NCI-H2196 (cell line): ENCODE measurements around the gene SESN2.

Source experiments
- DNase-seq: peaks from one replicate; lab custom pipeline; 2025; ENCODE audit not compliant: unreplicated experiment; lab: John Stamatoyannopoulos, UW

The SESN2 gene

GRCh38 chr1:28249013-28249865 is 10.1 kb upstream of the SESN2 start:
- DNase-seq = peak; percentile 55

DNA sequence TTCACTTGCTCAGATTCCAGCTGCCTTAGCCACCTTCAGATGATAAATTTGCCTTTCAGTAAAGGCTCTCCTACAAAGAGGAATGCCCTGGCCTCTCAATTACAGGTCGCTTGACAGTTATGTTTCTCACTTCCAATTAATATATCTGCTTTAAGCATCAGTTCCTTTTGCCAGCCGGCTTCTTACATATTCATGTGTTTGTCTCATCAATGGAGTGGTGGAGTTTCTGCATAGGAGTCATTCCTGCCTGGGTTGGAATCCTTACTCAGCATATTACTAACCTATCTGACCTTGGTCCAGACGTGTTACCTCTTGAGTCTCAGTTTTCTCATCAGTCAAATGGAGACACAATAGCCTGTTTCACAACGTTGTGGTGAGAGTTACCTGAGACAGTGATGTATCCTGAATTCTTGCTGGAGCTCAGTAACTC is 9.4 kb upstream of the SESN2 start:
- DNase-seq = no peak

- DNase-seq = no peak
These were observed 3.0 kb upstream of the SESN2 start for GRCh38 chr1:28256197-28256827.

GRCh38 chr1:28257736-28258135 is 1.6 kb upstream of the SESN2 start:
- no peak for DNase-seq

DNA sequence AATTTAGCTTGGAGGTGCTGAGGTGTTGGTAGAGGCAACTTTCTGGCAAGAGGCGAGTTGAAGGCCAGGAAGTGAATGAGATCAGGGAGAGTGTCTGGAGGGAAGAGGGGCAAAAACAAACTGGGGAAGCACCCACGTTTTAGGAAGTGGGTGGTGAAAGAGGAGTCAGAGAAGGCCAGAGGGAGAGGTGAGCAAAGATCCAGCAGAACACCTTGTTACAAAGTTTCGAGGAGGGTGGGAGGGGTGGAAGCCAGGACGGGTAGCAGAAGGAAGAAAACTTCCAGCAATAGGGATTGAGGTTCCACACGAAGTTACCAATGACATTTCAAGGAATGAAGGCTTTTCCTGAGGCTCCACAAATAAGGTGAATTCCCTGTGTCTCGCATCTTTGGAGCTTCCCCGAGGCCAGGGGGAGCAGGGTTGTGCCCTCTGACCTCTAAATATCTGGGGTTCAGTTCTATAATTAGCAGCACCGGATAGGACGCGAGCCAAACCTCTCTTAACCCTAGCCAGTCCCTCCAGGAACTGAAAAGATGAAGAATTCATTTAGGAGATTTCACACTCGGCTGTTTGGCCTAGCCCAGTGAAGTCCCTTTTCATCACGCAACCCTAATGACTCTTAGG is 578 bp upstream of the SESN2 start:
- no peak for DNase-seq

DNA sequence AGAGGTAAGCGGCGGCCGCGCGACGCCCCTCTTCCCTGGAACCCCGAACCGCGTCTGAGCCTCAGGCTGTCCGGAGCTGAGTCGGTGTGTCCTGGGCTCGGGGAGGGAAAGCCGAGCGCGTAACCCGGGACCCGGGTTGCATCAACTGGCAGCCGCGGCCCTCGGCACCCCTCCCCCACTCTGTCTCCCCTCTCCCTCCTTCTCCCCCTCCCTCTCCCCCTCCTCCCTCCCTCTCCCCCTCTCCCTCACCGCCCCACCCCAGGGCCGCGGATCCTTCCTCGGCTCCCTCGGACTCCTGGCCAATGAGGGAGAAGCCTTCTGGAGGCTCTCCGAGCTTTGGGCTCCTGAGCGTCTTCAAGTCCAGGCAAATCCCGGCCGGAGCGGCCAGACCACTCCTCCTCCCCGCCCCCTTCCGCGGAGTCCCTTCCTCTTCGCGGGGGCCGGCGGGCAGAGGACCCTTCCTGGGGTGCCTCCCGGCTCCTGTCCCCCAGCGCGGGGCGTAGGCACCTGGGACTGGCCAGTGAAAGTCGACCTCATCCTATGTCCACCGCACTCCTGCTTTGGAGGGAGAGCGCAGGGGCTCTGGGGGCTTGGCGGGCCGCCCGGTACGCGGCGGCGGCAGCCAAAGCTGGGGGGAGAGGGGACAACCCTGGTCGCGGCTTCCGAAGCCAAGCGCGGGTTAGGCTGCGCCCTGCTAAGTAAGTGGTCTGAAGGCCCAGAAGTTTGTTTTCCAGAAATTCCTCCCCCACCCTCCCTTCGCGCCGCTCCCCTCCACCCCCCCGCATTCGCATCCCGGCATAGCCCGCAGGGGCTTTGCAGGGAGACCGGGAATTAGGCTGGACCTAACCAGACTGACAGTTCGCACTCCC is 850 bp downstream of the SESN2 start:
- DNase-seq = peak; percentile 17

DNA sequence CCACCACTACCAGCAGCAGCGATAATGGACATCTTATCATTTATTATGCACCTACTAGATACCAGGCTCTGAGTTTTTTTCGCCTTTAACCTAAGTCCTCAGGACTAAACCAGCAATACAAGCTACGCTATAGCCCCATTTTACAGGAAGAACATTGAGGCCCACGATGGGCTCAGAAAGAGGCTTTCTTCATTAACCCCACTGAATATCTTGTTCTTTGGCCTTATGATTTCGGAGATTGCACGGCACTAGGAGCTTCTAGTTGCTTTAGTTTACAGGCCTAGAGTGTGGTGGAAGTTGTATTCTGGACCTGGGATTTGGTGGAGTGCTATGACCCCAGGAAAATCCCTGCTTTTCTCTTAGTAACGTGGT is 1.5 kb downstream of the SESN2 start:
- no peak for DNase-seq

GRCh38 chr1:28264897-28265296 is 5.6 kb downstream of the SESN2 start:
- no peak for DNase-seq

- DNase-seq = no peak
These were observed 6.3 kb downstream of the SESN2 start for GRCh38 chr1:28265577-28265976.

DNA sequence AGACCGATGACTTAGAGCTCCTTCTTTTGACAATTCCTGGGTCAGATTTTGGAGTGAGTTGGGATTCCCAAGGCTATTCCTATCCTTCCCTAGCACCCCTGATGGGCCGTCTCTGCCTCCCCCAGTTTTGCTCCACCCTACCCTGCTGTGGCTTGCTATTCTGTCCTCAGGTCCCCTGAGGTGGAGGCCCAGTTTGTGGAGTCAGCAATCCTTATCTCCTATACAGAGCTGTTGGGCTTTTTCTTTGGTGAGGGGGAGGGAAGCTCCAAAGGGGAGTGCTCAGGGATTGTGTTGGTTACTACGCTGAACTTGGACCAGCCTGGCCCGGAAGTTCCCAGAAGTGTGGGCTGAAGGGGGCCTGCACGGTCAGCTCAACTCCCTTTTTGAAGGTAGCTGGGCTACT is 7.6 kb downstream of the SESN2 start:
- DNase-seq = no peak

DNA sequence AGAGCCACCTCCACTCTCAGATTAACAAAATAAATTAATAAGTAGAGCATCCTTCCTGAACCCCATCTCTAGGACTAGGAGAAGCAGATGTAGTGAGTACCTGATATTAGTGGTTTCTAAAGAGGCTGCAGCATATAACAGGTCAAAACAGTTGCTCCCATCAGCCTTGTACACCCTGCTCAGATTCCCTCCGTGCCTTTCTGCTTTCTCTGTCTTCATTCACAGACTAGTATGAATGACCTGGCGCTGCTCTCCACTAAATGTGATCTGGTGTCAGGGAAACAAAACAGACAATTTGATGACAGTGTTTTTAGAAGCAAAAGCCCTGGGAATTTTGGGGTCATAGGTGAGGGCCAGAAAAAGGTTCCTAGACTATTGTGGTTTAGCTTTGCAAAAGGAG is 8.3 kb downstream of the SESN2 start:
- no peak for DNase-seq

DNA sequence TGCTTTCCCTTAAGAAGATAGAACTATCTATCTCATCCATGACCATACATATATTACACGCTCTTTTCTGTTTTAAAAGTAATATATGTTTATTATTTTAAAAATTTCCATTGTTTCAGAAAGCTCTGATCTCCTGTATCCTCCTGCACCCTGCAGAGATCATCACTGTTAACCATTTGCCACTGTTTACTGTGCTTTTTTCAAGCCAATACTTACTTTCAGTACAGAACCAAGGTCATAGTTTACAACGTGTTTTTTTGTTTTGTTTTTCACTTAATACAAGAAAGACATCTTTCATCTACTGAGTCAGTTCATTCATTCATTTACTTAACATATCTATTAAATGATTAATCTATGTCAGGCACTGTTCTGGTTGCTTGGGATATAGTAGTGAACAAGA is 10.2 kb downstream of the SESN2 start:
- no peak for DNase-seq

- DNase-seq = no peak
These were observed 13.0 kb downstream of the SESN2 start for GRCh38 chr1:28272215-28272852.

- DNase-seq = no peak
These were observed 14.0 kb downstream of the SESN2 start for GRCh38 chr1:28273216-28273860.

- DNase-seq = no peak
These were observed 19.4 kb downstream of the SESN2 start for GRCh38 chr1:28278763-28279162.

DNA sequence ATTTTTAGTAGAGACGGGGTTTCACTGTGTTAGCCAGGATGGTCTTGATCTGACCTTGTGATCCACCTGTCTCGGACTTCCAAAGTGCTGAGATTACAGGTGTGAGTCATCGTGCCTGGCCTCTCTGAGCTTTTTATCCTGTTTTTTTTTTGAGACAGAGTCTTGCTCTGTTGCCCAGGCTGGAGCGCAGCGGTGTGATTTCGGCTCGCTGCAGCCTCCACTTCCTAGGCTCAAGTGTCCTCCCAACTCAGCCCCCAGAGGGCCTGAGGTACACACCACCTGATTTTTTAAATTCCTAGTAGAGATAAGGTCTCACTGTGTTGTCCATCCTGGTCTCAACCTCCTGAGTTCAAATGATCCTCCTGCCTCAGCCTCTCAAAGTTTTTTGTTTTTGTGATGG is 20.4 kb downstream of the SESN2 start:
- no peak for DNase-seq

GRCh38 chr1:28280501-28280900 is 21.2 kb downstream of the SESN2 start:
- DNase-seq = no peak

DNA sequence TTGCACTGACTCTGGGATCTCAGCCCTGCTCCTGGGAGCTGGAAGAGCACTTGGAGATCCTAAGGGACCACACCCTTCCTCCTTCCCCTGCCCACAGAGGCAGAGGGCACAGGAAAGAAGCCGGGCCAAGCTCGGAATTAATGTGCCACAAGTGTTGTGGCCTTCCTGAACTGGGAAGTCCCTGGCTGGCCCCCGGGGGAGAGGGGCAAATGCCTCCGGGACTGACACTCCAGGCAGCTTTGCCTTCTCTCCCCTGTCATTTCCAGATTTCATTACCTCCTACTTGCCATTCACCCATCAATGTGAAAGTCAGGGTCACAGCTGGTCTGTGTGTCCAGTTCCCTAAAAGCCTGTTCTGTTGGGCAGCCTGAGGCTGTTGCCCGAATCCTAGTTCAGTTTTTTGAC is 21.7 kb downstream of the SESN2 start:
- no peak for DNase-seq

DNA sequence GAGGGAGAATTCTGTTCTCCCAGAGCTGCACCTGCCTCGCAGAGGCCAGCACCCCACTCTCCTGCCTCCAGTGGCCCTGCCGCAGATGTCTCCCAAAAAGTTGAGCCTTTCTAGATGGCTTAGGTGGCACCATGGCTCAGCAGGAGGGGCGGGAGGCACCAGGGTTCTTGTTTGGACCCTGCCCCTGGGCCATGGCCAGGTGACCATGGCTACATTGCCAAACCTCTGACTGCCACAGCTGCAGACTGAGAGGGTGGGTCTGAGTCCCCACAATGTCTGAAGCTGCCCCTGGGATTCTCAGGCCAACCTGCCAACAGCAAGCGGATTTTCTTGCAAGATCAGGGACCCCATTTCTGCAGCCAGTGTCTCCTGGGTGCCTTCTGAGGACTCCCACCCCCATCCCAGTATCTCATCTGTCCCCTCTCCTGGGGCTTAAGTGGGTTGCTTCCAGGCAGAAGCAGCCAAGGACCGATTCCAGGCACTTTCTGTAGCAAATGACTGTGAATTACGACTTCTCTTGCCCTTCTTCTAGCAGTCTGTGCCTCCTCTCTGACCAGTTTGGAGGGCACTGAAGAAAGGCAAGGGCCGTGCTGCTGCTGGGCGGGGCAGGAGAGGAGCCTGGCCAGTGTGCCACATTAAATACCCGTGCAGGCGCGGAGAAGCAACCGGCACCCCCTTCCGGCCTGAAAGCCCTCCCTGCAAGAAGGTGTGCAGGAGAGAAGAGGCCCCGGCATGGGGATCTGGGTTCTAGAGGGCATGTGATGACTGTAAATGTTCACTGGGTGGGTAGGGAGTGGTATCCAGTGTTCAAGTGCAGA is 22.5 kb downstream of the SESN2 start:
- DNase-seq = no peak
